CD4-positive, alpha-beta T cell treated with Interleukin-6 at 100 ng/mL for 8 hours (primary cell): ENCODE results near the gene XIST.
"Not testable (repeated sequence)": the region's sequence is repeated elsewhere in the genome, so short reads cannot be mapped to it uniquely, and the experiment has no call there.

Experiments
- DNase-seq: peaks from one replicate; pipeline ENCODE4 v3.0.0-alpha.2; 2020; ENCODE audit warnings: mixed read lengths, low spot score

Gene XIST

DNA sequence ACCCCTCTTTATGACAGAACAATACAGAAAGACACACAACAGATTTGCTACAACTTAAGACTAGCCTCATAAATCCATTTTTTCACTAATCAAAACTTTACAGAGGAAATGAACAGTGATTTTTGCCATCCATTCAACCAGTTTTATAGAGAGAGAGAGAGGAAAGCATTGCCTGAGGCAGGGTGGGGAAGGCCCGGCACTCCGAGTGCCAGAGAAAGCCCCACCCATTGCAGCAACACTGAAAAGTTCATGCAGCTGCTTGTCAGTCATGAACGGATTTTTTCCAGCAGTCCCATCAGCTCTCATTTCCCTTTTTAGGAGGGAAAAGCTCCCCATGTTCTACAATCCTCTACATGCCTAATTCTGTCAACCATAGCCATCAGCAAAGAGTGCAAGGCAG, 52.6 kb downstream of the XIST start:
- no peak for DNase-seq

DNA sequence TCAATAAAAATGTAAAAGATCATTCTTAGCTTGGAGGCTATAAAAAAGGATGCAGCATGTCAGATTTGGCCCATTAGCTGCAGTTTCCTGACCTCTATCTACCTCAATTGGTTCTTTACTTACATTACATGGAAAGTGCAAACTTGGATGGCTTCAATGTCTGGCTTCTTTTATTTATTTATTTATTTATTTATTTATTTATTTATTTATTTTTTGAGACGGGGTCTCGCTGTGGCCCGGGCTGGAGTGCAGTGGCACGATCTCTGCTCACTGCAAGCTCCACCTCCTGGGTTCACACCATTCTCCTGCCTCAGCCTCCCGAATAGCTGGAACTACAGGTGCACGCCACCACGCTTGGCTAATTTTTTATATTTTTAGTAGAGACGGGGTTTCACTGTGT, 60.0 kb downstream of the XIST start:
- not testable (repeated sequence) for DNase-seq

DNA sequence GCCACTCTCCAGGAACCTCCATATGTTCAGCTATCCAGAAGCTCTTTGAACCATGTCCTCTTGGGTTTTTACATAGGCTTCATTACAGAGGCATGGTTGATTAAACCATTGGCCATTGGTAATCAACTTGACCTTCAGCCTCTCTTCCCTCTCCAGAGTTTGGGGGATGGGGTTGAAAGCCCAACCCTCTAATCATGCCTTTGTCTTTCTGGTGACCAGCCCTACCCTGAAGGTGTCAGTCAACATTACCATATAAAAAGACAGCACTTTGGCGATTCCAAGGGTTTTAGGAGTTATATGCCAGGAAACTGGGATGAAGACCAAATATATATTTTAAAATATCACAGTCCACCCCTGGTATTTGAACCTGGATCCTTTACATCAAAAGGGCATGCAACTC, 67.0 kb downstream of the XIST start:
- no peak for DNase-seq
